GM20431 (cell line): ENCODE data around the gene SPINK4.

Experiments
- in situ Hi-C: fragments of 300-500 bp; cut with MseI, MboI; formaldehyde crosslinking; loops from one replicate; pipeline ENCODE4 v1.15.0; 2020; ENCODE audit warnings: low sequenced_read_pairs; ENCODE audit not compliant: unreplicated experiment

SPINK4 gene

GRCh38 chr9:33288828-33289483 lies 49.0 kb downstream of the SPINK4 start:
- in situ Hi-C loops: no loop called here

- in situ Hi-C loops: no loop called here
These were observed 49.5 kb downstream of the SPINK4 start for GRCh38 chr9:33289496-33289895.

GRCh38 chr9:33289936-33290246 lies 49.9 kb downstream of the SPINK4 start:
- in situ Hi-C loops: no loop called here

GRCh38 chr9:33290247-33291030 lies 50.5 kb downstream of the SPINK4 start, which contains the start of gene NFX1:
NFX1 (plus strand) TSS chr9:33290516; CDS start chr9:33290573, 57 bp downstream.
- in situ Hi-C loops: no loop called here

GRCh38 chr9:33291031-33291397 lies 51.0 kb downstream of the SPINK4 start:
- in situ Hi-C loops: no loop called here

GRCh38 chr9:33291901-33292300 lies 51.9 kb downstream of the SPINK4 start:
- in situ Hi-C loops: no loop called here

- in situ Hi-C loops: no loop called here
These were observed 53.8 kb downstream of the SPINK4 start for GRCh38 chr9:33293782-33294181.

GRCh38 chr9:33294670-33295432 lies 54.9 kb downstream of the SPINK4 start:
- in situ Hi-C loops: no loop called here

- in situ Hi-C loops: no loop called here
These were observed 55.6 kb downstream of the SPINK4 start for GRCh38 chr9:33295571-33295970.

GRCh38 chr9:33297432-33297831 lies 57.5 kb downstream of the SPINK4 start:
- in situ Hi-C loops: no loop called here
